NCI-H2196 (cell line): ENCODE measurements around the gene TBC1D22A.

Experiments
- DNase-seq: peaks from one replicate; lab custom pipeline; 2025; ENCODE audit not compliant: unreplicated experiment; lab: John Stamatoyannopoulos, UW

TBC1D22A gene

GRCh38 chr22:47052236-47053012, 290.0 kb downstream of the TBC1D22A start:
- DNase-seq = no peak

- DNase-seq = no peak
Measured at GRCh38 chr22:47053013-47053725, 290.7 kb downstream of the TBC1D22A start.

- no peak for DNase-seq
Measured at GRCh38 chr22:47053726-47054141, 291.3 kb downstream of the TBC1D22A start.

- DNase-seq = no peak
Measured at GRCh38 chr22:47054231-47055072, 292.0 kb downstream of the TBC1D22A start.

GRCh38 chr22:47055073-47055355, 292.6 kb downstream of the TBC1D22A start:
- no peak for DNase-seq

- DNase-seq = no peak
Measured at GRCh38 chr22:47055461-47055860, 293.0 kb downstream of the TBC1D22A start.

GRCh38 chr22:47055921-47056320, 293.5 kb downstream of the TBC1D22A start:
- DNase-seq = no peak

GRCh38 chr22:47056361-47056760, 293.9 kb downstream of the TBC1D22A start:
- DNase-seq = no peak

- DNase-seq = no peak
Measured at GRCh38 chr22:47056776-47057470, 294.5 kb downstream of the TBC1D22A start.

GRCh38 chr22:47057916-47058585, 295.6 kb downstream of the TBC1D22A start:
- no peak for DNase-seq

- DNase-seq = no peak
Measured at GRCh38 chr22:47059076-47059475, 296.6 kb downstream of the TBC1D22A start.

- DNase-seq = no peak
Measured at GRCh38 chr22:47059701-47060161, 297.3 kb downstream of the TBC1D22A start.

- no peak for DNase-seq
Measured at GRCh38 chr22:47060718-47061117, 298.3 kb downstream of the TBC1D22A start.

- DNase-seq = no peak
Measured at GRCh38 chr22:47061226-47061625, 298.8 kb downstream of the TBC1D22A start.

GRCh38 chr22:47062126-47062525, 299.7 kb downstream of the TBC1D22A start:
- no peak for DNase-seq

- DNase-seq = no peak
Measured at GRCh38 chr22:47063071-47063509, 300.6 kb downstream of the TBC1D22A start.

GRCh38 chr22:47063606-47064005, 301.2 kb downstream of the TBC1D22A start:
- no peak for DNase-seq

- DNase-seq = no peak
Measured at GRCh38 chr22:47064016-47064415, 301.6 kb downstream of the TBC1D22A start.

- DNase-seq = no peak
Measured at GRCh38 chr22:47064416-47064815, 302.0 kb downstream of the TBC1D22A start.
